GM10266 (cell line): ENCODE data around the gene CCNB1.
"Not testable (repeated sequence)": the region's sequence is repeated elsewhere in the genome, so short reads cannot be mapped to it uniquely, and the experiment has no call there.

Experiments used
- DNase-seq: peaks from one replicate; pipeline ENCODE4 v3.0.0; 2012; ENCODE audit errors: extremely low spot score
- CTCF ChIP-seq: IDR thresholded peaks from 2 replicates; pipeline ENCODE4 v1.5.1; 2012; ENCODE audit warnings: mild to moderate bottlenecking, low read depth; ENCODE audit not compliant: control insufficient read depth, insufficient read depth; ENCODE audit errors: missing control alignments

The CCNB1 gene

GRCh38 chr5:69138766-69139165 lies 28.2 kb upstream of the CCNB1 start:
- no peak for TF ChIP-seq CTCF
- no peak for DNase-seq

GRCh38 chr5:69140239-69140638 lies 26.7 kb upstream of the CCNB1 start:
- DNase-seq: not testable (repeated sequence)

DNA sequence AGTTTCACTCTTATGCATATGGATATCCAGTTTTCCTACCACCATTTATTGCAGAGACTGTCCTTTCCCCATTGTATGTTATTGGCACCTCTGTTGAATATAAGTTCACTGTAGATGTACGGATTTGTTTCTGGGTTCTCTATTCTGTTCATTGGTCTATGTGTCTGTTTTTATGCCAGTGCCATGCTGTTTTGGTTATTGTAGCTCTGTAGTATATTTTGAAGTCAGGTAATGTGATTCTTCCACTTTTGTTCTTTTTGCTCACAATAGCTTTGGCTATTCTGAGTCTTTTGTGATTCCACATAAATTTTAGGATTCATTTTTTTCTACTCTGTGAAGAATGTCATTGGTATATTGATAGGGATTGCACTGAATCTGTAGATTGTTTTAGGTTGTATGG lies 26.1 kb upstream of the CCNB1 start:
- no peak for TF ChIP-seq CTCF
- DNase-seq: no peak

DNA sequence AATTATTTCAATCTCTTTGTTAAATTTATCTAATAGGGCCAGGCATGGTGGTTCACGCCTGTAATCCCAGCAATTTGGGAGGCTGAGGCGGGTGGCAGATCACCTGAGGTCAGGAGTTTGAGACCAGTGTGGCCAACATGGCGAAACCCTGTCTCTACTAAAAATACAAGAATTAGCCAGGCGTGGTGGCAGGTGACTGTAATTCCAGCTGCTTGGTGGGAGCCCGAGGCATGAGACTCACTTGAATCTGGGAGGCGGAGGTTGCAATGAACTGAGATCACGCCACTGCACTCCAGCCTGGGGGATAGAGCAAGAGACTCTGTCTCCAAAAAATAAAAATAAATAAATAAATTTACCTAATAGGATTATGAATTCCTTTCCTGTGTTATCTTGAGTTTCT lies 18.4 kb upstream of the CCNB1 start:
- DNase-seq: not testable (repeated sequence)

DNA sequence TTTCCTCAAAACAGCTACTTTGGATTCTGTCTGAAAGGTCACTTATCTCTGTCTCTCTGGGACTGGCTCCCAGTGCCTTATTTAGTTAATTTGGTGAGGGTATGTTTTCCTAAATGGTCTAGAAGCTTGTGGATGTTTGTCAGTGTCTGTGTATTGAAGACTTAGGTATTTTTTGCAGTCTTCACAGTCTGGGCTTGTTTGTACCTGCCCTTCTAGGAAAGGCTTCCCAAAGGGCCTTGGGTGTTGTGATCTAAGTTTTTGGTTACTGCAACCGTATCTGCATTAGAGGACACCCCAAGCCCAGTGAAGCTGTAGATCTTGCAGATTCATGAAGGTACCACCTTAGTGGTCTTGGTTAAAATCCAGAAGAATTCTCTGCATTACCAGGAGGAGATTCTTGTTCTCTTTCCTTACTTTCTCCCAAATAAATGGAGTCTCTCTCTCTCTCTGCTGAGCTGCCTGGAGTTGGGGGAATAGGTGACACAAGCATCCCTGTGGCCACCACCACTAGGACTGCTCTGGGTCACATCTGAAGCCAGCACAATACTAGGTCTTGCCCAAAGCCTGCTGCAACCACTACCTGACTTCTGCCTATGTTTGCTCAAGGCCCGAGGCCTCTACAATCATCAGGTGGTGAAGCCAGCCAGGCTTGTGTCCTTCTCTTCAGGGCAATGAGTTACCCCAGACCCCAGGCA lies 17.8 kb upstream of the CCNB1 start:
- DNase-seq: no peak

GRCh38 chr5:69149676-69150010 lies 17.3 kb upstream of the CCNB1 start:
- no peak for TF ChIP-seq CTCF
- no peak for DNase-seq

More for the DNA sequence above, 17.8 kb upstream of the CCNB1 start:
- no peak for TF ChIP-seq CTCF

DNA sequence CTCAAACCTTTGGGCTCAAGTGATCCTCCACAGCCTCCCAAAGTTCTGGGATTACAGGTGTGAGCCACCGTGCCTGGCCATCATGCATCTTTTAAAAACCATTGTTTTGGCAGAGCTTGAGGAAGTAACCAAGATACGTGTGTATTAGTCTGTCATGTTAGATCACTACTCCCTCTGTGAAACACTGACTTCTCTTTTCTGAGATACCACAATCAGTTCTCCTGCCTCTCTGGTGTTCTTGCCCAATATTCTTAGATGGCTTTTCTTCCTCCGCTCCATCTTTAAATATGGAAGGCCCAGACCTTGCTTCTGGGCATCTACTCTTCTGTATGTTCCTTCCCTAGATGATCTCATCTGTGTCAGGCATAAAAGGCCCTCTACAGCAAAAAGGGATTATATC lies 14.2 kb upstream of the CCNB1 start:
- no peak for DNase-seq
- no peak for TF ChIP-seq CTCF

GRCh38 chr5:69156456-69156855 lies 10.5 kb upstream of the CCNB1 start:
- no peak for DNase-seq
- TF ChIP-seq CTCF: no peak
